DND-41 (cell line): ENCODE measurements around the gene OR1M1.

Experiments used
- ATAC-seq: fragments of 200-7000 bp; cut with Tn5 transposase; 3 replicates; pipeline ENCODE4 v1.9.1; 2021; ENCODE audit warnings: low read depth; ENCODE audit not compliant: insufficient read depth
- DNase-seq: peaks from one replicate; pipeline ENCODE4 v3.0.0-alpha.2; 2020
- H2AFZ ChIP-seq: 2 replicates; pipeline ENCODE4 v1.6.0; 2012; ENCODE audit warnings: low read depth, low read length
- H3K27ac ChIP-seq: 2 replicates; pipeline ENCODE4 v1.5.1; 2012; ENCODE audit warnings: low read length, inconsistent platforms
- H3K27me3 ChIP-seq: fragments of 200-600 bp; sonication (generic); 2 replicates; pipeline ENCODE4 v1.6.0; 2012; ENCODE audit warnings: low read length, mild to moderate bottlenecking, inconsistent platforms; ENCODE audit not compliant: insufficient read depth, poor library complexity
- H3K36me3 ChIP-seq: 2 replicates; pipeline ENCODE4 v1.5.1; 2012; ENCODE audit warnings: low read length, inconsistent platforms; ENCODE audit not compliant: insufficient read depth
- H3K4me1 ChIP-seq: 2 replicates; pipeline ENCODE4 v1.5.1; 2012; ENCODE audit warnings: mild to moderate bottlenecking, low read length; ENCODE audit not compliant: insufficient read depth
- H3K4me2 ChIP-seq: 2 replicates; pipeline ENCODE4 v1.6.0; 2012; ENCODE audit warnings: mild to moderate bottlenecking, moderate library complexity, low read length, inconsistent platforms; ENCODE audit not compliant: insufficient read depth
- H3K4me3 ChIP-seq, 2 experiments: fragments of 200-600 bp in 1 of 2; shearing (Covaris generic) in 1 of 2; 2 replicates each; pipeline ENCODE4 v1.5.1; 2012 to 2016; ENCODE audit warnings: inconsistent platforms in 2 of 2, low read length in 2 of 2, mild to moderate bottlenecking in 2 of 2, low read depth in 1 of 2, moderate library complexity in 1 of 2
- H3K79me2 ChIP-seq: 2 replicates; pipeline ENCODE4 v1.6.0; 2012; ENCODE audit warnings: low read length, inconsistent platforms; ENCODE audit not compliant: insufficient read depth
- H3K9ac ChIP-seq: 2 replicates; pipeline ENCODE4 v1.6.0; 2012; ENCODE audit warnings: low read depth, mild to moderate bottlenecking, inconsistent platforms, low read length, moderate library complexity
- H3K9me3 ChIP-seq: 2 replicates; pipeline ENCODE4 v1.5.1; 2012; ENCODE audit warnings: low read length, moderate library complexity, mild to moderate bottlenecking, inconsistent platforms; ENCODE audit not compliant: insufficient read depth, severe bottlenecking
- H4K20me1 ChIP-seq: 2 replicates; pipeline ENCODE4 v1.6.0; 2012; ENCODE audit warnings: low read length; ENCODE audit not compliant: insufficient read depth
- EZH2 ChIP-seq: IDR thresholded peaks from 3 replicates; pipeline ENCODE4 v1.6.1; 2012; ENCODE audit warnings: borderline replicate concordance, low read depth, mild to moderate bottlenecking, moderate library complexity, low read length, inconsistent platforms; ENCODE audit not compliant: severe bottlenecking
- TF ChIP-seq, protein P1 (sequence below): IDR thresholded peaks from 2 replicates; pipeline ENCODE4 v1.5.1; 2012; ENCODE audit warnings: borderline replicate concordance, low read length, moderate library complexity, mild to moderate bottlenecking; ENCODE audit not compliant: poor library complexity, severe bottlenecking; ENCODE audit errors: extremely low read depth

Gene OR1M1

DNA sequence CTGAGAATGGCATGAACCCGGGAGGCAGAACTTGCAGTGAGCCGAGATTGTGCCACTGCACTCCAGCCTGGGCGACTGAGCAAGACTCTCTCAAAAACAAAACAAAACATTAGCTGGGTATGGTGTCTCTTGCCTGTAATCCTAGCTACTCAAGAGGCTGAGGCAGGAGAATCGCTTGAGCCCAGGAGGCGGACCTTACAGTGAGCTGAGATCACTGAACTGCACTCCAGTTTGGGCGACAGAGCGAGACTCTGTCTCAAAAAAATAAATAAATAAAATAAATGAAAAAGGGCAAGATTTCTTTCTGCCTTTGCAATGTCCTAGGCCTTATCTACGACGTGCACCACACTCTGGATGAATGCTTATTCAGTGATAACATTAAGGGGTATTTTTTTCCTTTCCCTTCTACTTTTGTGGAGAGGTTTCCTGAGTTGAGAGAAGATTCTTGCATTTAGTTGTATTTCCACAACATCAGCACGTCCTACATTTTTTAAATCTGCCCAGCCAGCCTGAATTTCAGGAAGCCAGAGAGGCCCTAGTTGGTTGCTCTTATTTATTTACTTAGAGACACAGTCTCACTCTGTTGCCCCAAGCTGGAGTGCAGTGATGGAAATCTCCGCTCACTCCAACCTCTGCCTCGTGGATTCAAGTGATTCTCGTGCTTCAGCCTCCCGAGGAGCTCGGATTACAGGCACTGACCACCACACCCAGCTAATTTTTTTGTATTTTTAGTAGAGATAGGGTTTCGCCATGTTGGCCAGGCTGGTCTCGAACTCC, 26.1 kb upstream of the OR1M1 start:
- no peaks in the 10 kb centered on the region for H3K36me3 ChIP-seq
- no peak overlapping the region for H3K9ac ChIP-seq
- H3K27ac ChIP-seq: no peak overlapping the region
- no peaks in the 10 kb centered on the region for H3K27me3 ChIP-seq
- no peak overlapping the region for H2AFZ ChIP-seq
- ATAC-seq (no peak), DNase-seq (no peak)
- H3K4me2 ChIP-seq: no peak overlapping the region
- no peak overlapping the region for H3K4me3 ChIP-seq
- no peaks in the 10 kb centered on the region for H3K79me2 ChIP-seq
- no peaks in the 10 kb centered on the region for H3K9me3 ChIP-seq
- TF ChIP-seq EZH2: no peak
- TF ChIP-seq, protein P1, sequence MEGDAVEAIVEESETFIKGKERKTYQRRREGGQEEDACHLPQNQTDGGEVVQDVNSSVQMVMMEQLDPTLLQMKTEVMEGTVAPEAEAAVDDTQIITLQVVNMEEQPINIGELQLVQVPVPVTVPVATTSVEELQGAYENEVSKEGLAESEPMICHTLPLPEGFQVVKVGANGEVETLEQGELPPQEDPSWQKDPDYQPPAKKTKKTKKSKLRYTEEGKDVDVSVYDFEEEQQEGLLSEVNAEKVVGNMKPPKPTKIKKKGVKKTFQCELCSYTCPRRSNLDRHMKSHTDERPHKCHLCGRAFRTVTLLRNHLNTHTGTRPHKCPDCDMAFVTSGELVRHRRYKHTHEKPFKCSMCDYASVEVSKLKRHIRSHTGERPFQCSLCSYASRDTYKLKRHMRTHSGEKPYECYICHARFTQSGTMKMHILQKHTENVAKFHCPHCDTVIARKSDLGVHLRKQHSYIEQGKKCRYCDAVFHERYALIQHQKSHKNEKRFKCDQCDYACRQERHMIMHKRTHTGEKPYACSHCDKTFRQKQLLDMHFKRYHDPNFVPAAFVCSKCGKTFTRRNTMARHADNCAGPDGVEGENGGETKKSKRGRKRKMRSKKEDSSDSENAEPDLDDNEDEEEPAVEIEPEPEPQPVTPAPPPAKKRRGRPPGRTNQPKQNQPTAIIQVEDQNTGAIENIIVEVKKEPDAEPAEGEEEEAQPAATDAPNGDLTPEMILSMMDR: no peak
- no peaks in the 10 kb centered on the region for H4K20me1 ChIP-seq
- H3K4me1 ChIP-seq: no peaks in the 10 kb centered on the region

DNA sequence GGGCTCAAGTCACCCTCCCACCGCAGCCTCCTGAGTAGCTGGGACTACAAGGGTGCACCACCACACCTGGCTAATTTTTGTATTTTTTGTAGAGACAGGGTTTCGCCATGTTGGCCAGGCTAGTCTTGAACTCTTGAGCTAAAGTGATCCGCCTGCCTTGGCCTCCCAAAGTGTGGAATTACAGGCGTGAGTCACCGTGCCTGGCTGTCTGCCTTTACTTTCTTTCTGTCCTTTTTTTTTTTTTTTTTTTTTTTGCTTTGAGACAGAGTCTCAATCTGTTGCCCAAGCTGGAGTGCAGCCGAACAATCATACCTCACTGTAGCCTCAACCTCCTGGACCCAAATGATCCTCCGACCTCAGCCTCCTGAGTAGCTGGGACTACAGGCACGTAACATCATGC, 25.0 kb upstream of the OR1M1 start:
- Histone ChIP-seq H3K27ac (no peak overlapping the region), H3K9me3 (no peaks in the 10 kb centered on the region)

GRCh38 chr19:9065457-9066014, 21.3 kb upstream of the OR1M1 start:
- Histone ChIP-seq H3K27ac (no peak overlapping the region), H3K27me3 (no peaks in the 10 kb centered on the region), H3K9me3 (no peaks in the 10 kb centered on the region), H3K36me3 (no peaks in the 10 kb centered on the region), H3K4me2 (no peak overlapping the region), H3K79me2 (no peaks in the 10 kb centered on the region), H3K4me1 (no peaks in the 10 kb centered on the region), H3K9ac (no peak overlapping the region), H4K20me1 (no peaks in the 10 kb centered on the region), H3K4me3 (no peak overlapping the region), H2AFZ (no peak overlapping the region)
- DNase-seq: no peak
- TF ChIP-seq EZH2: no peak
- TF ChIP-seq, protein P1: no peak
- ATAC-seq: no peak

More for the DNA sequence above, 25.0 kb upstream of the OR1M1 start:
- TF ChIP-seq, protein P1: no peak
- TF ChIP-seq EZH2: no peak
- no peak overlapping the region for H2AFZ ChIP-seq
- H3K9ac ChIP-seq: no peak overlapping the region
- no peaks in the 10 kb centered on the region for H3K27me3 ChIP-seq
- no peaks in the 10 kb centered on the region for H3K79me2 ChIP-seq
- H3K36me3 ChIP-seq: no peaks in the 10 kb centered on the region
- H3K4me3 ChIP-seq: no peak overlapping the region
- no peaks in the 10 kb centered on the region for H4K20me1 ChIP-seq
- DNase-seq (no peak), ATAC-seq (no peak)
- H3K4me1 ChIP-seq: no peaks in the 10 kb centered on the region
- H3K4me2 ChIP-seq: no peak overlapping the region
